ENCODE results near the gene DAGLB.
"Not testable (repeated sequence)": the region's sequence is repeated elsewhere in the genome, so short reads cannot be mapped to it uniquely, and the experiment has no call there.

Gene DAGLB

GRCh38 chr7:6402041-6402440 lies 45.7 kb downstream of the DAGLB start:
- Histone ChIP-seq H3K4me2 (ENCODE audit: insufficient read depth, low read length) (no peak overlapping the region), H3K36me3 (ENCODE audit: insufficient read depth, low read length) (peaks cover 86% of the 10 kb centered on the region), H3K27me3 (ENCODE audit: insufficient read depth, low read length, poor library complexity) (no peaks in the 10 kb centered on the region), H3K79me2 (ENCODE audit: insufficient read depth, low read length) (peaks cover 72% of the 10 kb centered on the region), H3K4me3 (ENCODE audit: low read depth in 1 of 2, low read length in 2 of 2) (no peak overlapping the region), H3K27ac (ENCODE audit: low read length) (no peak overlapping the region), H3K9me3 (ENCODE audit: insufficient read depth, low read length, severe bottlenecking) (no peaks in the 10 kb centered on the region), H3K4me1 (ENCODE audit: insufficient read depth, low read length) (no peaks in the 10 kb centered on the region), H3K9ac (ENCODE audit: low read depth, low read length) (no peak overlapping the region), H2AFZ (ENCODE audit: low read depth, low read length) (no peak overlapping the region), H4K20me1 (ENCODE audit: insufficient read depth, low read length) (peaks cover 63% of the 10 kb centered on the region)
- ATAC-seq (ENCODE audit: insufficient read depth, low read depth) = 0 out of 3 replicates have a peak, but pooled peaks have one; percentile 9
- DNase-seq = no peak
- no peak for TF ChIP-seq CTCF (IDR thresholded peaks at IDR 0.05; ENCODE audit: borderline replicate concordance, extremely low read depth, low read length, poor library complexity, severe bottlenecking)
- no peak for TF ChIP-seq EZH2 (IDR thresholded peaks at IDR 0.05; ENCODE audit: borderline replicate concordance, low read depth, low read length, severe bottlenecking)

GRCh38 chr7:6401536-6401935 lies 46.2 kb downstream of the DAGLB start:
- H3K9ac ChIP-seq (ENCODE audit: low read depth, low read length) = no peak overlapping the region
- peaks cover 83% of the 10 kb centered on the region for H3K36me3 ChIP-seq (ENCODE audit: insufficient read depth, low read length)
- no peak overlapping the region for H3K4me3 ChIP-seq (ENCODE audit: low read depth in 1 of 2, low read length in 2 of 2)
- H3K4me1 ChIP-seq (ENCODE audit: insufficient read depth, low read length) = no peaks in the 10 kb centered on the region
- no peaks in the 10 kb centered on the region for H3K9me3 ChIP-seq (ENCODE audit: insufficient read depth, low read length, severe bottlenecking)
- H4K20me1 ChIP-seq (ENCODE audit: insufficient read depth, low read length) = peaks cover 60% of the 10 kb centered on the region
- peaks cover 73% of the 10 kb centered on the region for H3K79me2 ChIP-seq (ENCODE audit: insufficient read depth, low read length)
- no peak overlapping the region for H2AFZ ChIP-seq (ENCODE audit: low read depth, low read length)
- H3K27me3 ChIP-seq (ENCODE audit: insufficient read depth, low read length, poor library complexity) = no peaks in the 10 kb centered on the region
- no peak for ATAC-seq (ENCODE audit: insufficient read depth, low read depth)
- H3K27ac ChIP-seq (ENCODE audit: low read length) = no peak overlapping the region
- no peak for TF ChIP-seq CTCF (IDR thresholded peaks at IDR 0.05; ENCODE audit: borderline replicate concordance, extremely low read depth, low read length, poor library complexity, severe bottlenecking)
- TF ChIP-seq EZH2 (IDR thresholded peaks at IDR 0.05; ENCODE audit: borderline replicate concordance, low read depth, low read length, severe bottlenecking) = no peak
- DNase-seq = no peak
- H3K4me2 ChIP-seq (ENCODE audit: insufficient read depth, low read length) = no peak overlapping the region

DNA sequence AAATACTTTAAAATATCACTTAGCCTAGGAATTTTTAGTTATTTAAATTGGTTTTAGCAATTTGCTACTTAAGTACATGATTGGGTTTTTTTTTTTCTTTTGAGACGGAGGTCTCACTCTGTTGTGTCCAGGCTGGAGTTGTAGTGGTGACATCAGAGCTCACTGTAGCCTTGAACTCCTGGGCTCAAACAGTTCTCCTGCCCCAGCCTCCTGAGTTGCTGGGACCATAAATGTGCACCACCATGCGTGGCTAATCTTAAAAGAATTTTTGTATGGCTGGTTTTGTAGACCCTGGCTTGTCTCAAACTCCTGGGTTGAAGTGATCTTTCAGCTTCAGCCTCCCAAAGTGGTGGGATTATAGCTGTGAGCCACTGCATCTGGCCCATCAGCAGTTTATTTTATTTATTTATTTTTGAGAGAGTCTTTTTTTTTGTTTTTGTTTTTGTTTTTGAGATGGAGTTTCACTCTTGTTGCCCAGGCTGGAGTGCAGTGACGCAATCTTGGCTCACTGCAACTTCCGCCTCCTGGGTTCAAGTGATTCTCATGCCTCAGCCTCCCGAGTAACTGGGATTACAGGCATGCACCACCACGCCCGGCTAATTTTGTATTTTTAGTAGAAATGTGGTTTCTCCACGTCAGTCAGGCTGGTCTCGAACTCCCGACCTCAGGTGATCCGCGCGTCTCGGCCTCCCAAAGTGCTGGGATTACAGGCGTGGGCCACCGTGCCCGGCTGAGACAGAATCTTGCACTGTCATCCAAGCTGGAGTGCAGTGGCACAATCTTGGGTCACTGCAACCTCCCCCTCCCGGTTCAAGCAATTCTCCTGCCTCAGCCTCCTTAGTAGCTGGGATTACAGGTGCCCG lies 47.3 kb downstream of the DAGLB start:
- DNase-seq; H3K27ac ChIP-seq (ENCODE audit: low read length); ATAC-seq (ENCODE audit: insufficient read depth, low read depth); H3K9me3 ChIP-seq (ENCODE audit: insufficient read depth, low read length, severe bottlenecking); H3K4me3 ChIP-seq (ENCODE audit: low read depth in 1 of 2, low read length in 2 of 2); H3K27me3 ChIP-seq (ENCODE audit: insufficient read depth, low read length, poor library complexity); H3K4me1 ChIP-seq (ENCODE audit: insufficient read depth, low read length); H3K9ac ChIP-seq (ENCODE audit: low read depth, low read length); H3K4me2 ChIP-seq (ENCODE audit: insufficient read depth, low read length); H2AFZ ChIP-seq (ENCODE audit: low read depth, low read length): not testable (repeated sequence)
- Histone ChIP-seq H3K79me2 (ENCODE audit: insufficient read depth, low read length) (peaks cover 77% of the 10 kb centered on the region), H4K20me1 (ENCODE audit: insufficient read depth, low read length) (peaks cover 60% of the 10 kb centered on the region), H3K36me3 (ENCODE audit: insufficient read depth, low read length) (peaks cover 82% of the 10 kb centered on the region)

DNA sequence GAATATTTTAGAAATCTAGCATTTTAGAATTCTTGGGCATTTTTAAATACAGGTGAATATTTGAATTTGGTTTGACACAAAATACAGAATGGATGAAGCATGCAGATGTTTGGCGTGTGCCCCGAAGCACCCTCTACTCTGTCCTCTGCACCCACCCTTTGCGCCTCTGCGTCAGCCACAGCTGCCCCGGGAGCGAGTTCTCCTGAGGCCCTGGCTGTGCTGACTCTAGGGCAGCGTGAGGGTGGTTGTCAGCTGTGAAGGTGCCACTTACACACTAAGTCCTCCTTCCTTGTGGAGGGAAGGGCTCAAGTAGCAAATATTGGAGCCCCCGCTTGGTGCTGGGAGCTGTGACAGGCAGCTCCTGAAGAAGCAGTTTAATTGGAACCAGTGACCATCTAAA lies 48.4 kb downstream of the DAGLB start:
- Histone ChIP-seq H3K4me3 (ENCODE audit: low read depth in 1 of 2, low read length in 2 of 2) (no peak overlapping the region), H3K27ac (ENCODE audit: low read length) (no peak overlapping the region), H3K4me2 (ENCODE audit: insufficient read depth, low read length) (no peak overlapping the region), H3K9me3 (ENCODE audit: insufficient read depth, low read length, severe bottlenecking) (no peaks in the 10 kb centered on the region), H3K79me2 (ENCODE audit: insufficient read depth, low read length) (peaks cover 80% of the 10 kb centered on the region), H2AFZ (ENCODE audit: low read depth, low read length) (no peak overlapping the region), H3K4me1 (ENCODE audit: insufficient read depth, low read length) (no peaks in the 10 kb centered on the region), H4K20me1 (ENCODE audit: insufficient read depth, low read length) (peaks cover 69% of the 10 kb centered on the region), H3K9ac (ENCODE audit: low read depth, low read length) (no peak overlapping the region), H3K27me3 (ENCODE audit: insufficient read depth, low read length, poor library complexity) (no peaks in the 10 kb centered on the region), H3K36me3 (ENCODE audit: insufficient read depth, low read length) (peaks cover 80% of the 10 kb centered on the region)
- ATAC-seq (ENCODE audit: insufficient read depth, low read depth) (no peak), DNase-seq (no peak)
- no peak for TF ChIP-seq CTCF (IDR thresholded peaks at IDR 0.05; ENCODE audit: borderline replicate concordance, extremely low read depth, low read length, poor library complexity, severe bottlenecking)

Measured in DND-41 (cell line).